K562 (cell line): ENCODE results near the gene CXCL17. TPM values are rescaled to one million over a fixed set of nuclear protein-coding genes. Genes with fewer than 3 reads are reported as not detected.

ENCODE experiments used
- CBFB ChIP-seq: sonication (generic); formaldehyde crosslinking; IDR thresholded peaks from 2 replicates; pipeline ENCODE4 v1.4.0; 2020; ENCODE audit warnings: mild to moderate bottlenecking, missing genetic modification reagents
- CTBP1 ChIP-seq: fragments of 450-650 bp; IDR thresholded peaks from 2 replicates; pipeline ENCODE4 v1.6.1; 2016; ENCODE audit warnings: borderline replicate concordance
- FOXK2 ChIP-seq, 2 experiments: fragments of 450-650 bp; IDR thresholded peaks in 1 of 2; conservative IDR thresholded peaks in 1 of 2; 2 replicates each; pipeline ENCODE4 v1.6.1; 2016; ENCODE audit warnings: low read depth in 2 of 2, mild to moderate bottlenecking in 1 of 2
- L3MBTL2 ChIP-seq: fragments of 450-650 bp; IDR thresholded peaks from 2 replicates; pipeline ENCODE4 v1.6.1; 2016; ENCODE audit warnings: mild to moderate bottlenecking, moderate library complexity
- NFYB ChIP-seq: IDR thresholded peaks from 2 replicates; pipeline ENCODE4 v1.6.1; 2011; ENCODE audit warnings: mild to moderate bottlenecking, moderate library complexity; ENCODE audit not compliant: insufficient read length; ENCODE audit errors: extremely low read depth
- NR4A1 ChIP-seq, 2 experiments: fragments of 250-450 bp in 1 of 2; fragments of 450-650 bp in 1 of 2; sonication (Bioruptor Pico) in 1 of 2; IDR thresholded peaks; 2 replicates each; pipeline versions ENCODE4 v1.4.0 to v1.6.1; 2016 to 2020; ENCODE audit warnings: mild to moderate bottlenecking in 2 of 2, missing compliant biosample characterization in 1 of 2, missing genetic modification characterization in 1 of 2, moderate library complexity in 1 of 2
- PBX2 ChIP-seq, 2 experiments: IDR thresholded peaks in 1 of 2; conservative IDR thresholded peaks in 1 of 2; 2 replicates each; pipeline ENCODE4 v1.6.1; 2016; ENCODE audit warnings: low read depth in 2 of 2, mild to moderate bottlenecking in 1 of 2, missing compliant biosample characterization in 1 of 2, missing genetic modification characterization in 1 of 2, moderate library complexity in 1 of 2
- PHF8 ChIP-seq: fragments of 200-600 bp; sonication (generic); IDR thresholded peaks from 2 replicates; pipeline ENCODE4 v1.6.1; 2012; ENCODE audit warnings: mixed run types, mild to moderate bottlenecking, inconsistent platforms, low read length, moderate library complexity, borderline replicate concordance
- SAFB ChIP-seq: fragments of 200-400 bp; formaldehyde crosslinking; IDR thresholded peaks from 2 replicates; pipeline ENCODE4 v1.6.1; 2017; ENCODE audit warnings: low read depth, low read length, borderline replicate concordance
- SMAD4 ChIP-seq: fragments of 250-450 bp; sonication (Bioruptor Pico); conservative IDR thresholded peaks from 2 replicates; pipeline ENCODE4 v1.8.0; 2021; ENCODE audit warnings: inconsistent platforms, mild to moderate bottlenecking, moderate library complexity
- TAF1 ChIP-seq: IDR thresholded peaks from 2 replicates; pipeline ENCODE4 v1.6.1; 2011; ENCODE audit warnings: mild to moderate bottlenecking, low read length, moderate library complexity; ENCODE audit not compliant: insufficient read depth, control insufficient read depth, severe bottlenecking; ENCODE audit errors: extremely low read depth
- TBP ChIP-seq: optimal IDR thresholded peaks from 2 replicates; pipeline ENCODE3; 2011; ENCODE audit warnings: low read depth, low read length, improper control_type of control experiment
- TEAD2 ChIP-seq: fragments of 450-650 bp; IDR thresholded peaks from 2 replicates; pipeline ENCODE4 v1.6.1; 2016; ENCODE audit warnings: missing genetic modification characterization, control low read depth, missing compliant biosample characterization
- TGIF2 ChIP-seq: sonication (generic); formaldehyde crosslinking; IDR thresholded peaks from 2 replicates; pipeline ENCODE4 v1.8.1; 2022; ENCODE audit warnings: mild to moderate bottlenecking, missing genetic modification reagents, moderate library complexity
- TRIM28 ChIP-seq: fragments of 450-650 bp; IDR thresholded peaks from 2 replicates; pipeline ENCODE4 v1.6.1; 2017
- XRCC5 ChIP-seq: fragments of 200-400 bp; formaldehyde crosslinking; IDR thresholded peaks from 2 replicates; pipeline ENCODE4 v1.6.1; 2017; ENCODE audit warnings: low read depth, mild to moderate bottlenecking, low read length
- YY1 ChIP-seq, 3 experiments: IDR thresholded peaks; 2 replicates each; pipeline ENCODE4 v1.6.1; 2011; ENCODE audit warnings: low read length in 2 of 3, mild to moderate bottlenecking in 2 of 3, moderate library complexity in 2 of 3, borderline replicate concordance in 1 of 3, control low read depth in 1 of 3, low read depth in 1 of 3; ENCODE audit not compliant: insufficient read depth in 3 of 3, insufficient replicate concordance in 2 of 3, control insufficient read depth in 1 of 3, insufficient read length in 1 of 3; ENCODE audit errors: extremely low read depth in 1 of 3
- ZFX ChIP-seq: sonication (generic); formaldehyde crosslinking; IDR thresholded peaks from 2 replicates; pipeline ENCODE4 v1.8.0; 2022; ENCODE audit warnings: mild to moderate bottlenecking, missing genetic modification reagents, moderate library complexity
- ZNF76 ChIP-seq: fragments of 250-450 bp; sonication (Bioruptor Pico); IDR thresholded peaks from 2 replicates; pipeline ENCODE4 v1.4.0; 2020; ENCODE audit warnings: mild to moderate bottlenecking, moderate library complexity, borderline replicate concordance
- polyA plus RNA-seq, 8 experiments: library from polyadenylated mRNA; depleted of rRNA in 4 of 8; stranded (reverse) in 5 of 8; unstranded in 3 of 8; fragments of >200 nt; fragmentation: Nextera tagmentation in 2 of 8; fragmentation: Illumina TruSeq in 1 of 8; extraction: Ambion mirVana in 2 of 8; extraction: Trizol in 1 of 8; gene quantifications; 2 replicates each; pipeline versions ENCODE4 v1.2.1 to v1.2.3, GENCODE V29; 2011 to 2014; ENCODE audit warnings: inconsistent platforms in 1 of 8, missing spikeins in 1 of 8
- total RNA-seq, 7 experiments: library from RNA; depleted of rRNA in 6 of 7; stranded (reverse); fragments of >200 nt in 6 of 7; fragmentation: Illumina TruSeq in 2 of 7; extraction: Trizol in 2 of 7; gene quantifications; 2 replicates each; pipeline versions ENCODE4 v1.2.1 to v1.2.3, GENCODE V29; 2011 to 2021; ENCODE audit warnings: low replicate concordance in 1 of 7
- TF ChIP-seq, protein P1 (sequence below): fragments of 450-650 bp; IDR thresholded peaks from 2 replicates; pipeline ENCODE4 v1.6.1; 2016; ENCODE audit warnings: missing biosample characterization, missing genetic modification characterization
- TF ChIP-seq, protein P2 (sequence below): sonication (generic); formaldehyde crosslinking; IDR thresholded peaks from 2 replicates; pipeline ENCODE4 v1.8.0; 2022; ENCODE audit warnings: missing genetic modification reagents, mild to moderate bottlenecking, moderate library complexity, borderline replicate concordance

Gene CXCL17
- total and polyA plus RNA-seq, 9 of the 15 experiments (the other 6 are each of a cell fraction or from before 2014, with no cell fraction given): 0.10 to 0.15 TPM; not detected in 7

GRCh38 chr19:42396381-42397262 is 46.1 kb downstream of the CXCL17 start (continued):
- TF ChIP-seq, protein P1, sequence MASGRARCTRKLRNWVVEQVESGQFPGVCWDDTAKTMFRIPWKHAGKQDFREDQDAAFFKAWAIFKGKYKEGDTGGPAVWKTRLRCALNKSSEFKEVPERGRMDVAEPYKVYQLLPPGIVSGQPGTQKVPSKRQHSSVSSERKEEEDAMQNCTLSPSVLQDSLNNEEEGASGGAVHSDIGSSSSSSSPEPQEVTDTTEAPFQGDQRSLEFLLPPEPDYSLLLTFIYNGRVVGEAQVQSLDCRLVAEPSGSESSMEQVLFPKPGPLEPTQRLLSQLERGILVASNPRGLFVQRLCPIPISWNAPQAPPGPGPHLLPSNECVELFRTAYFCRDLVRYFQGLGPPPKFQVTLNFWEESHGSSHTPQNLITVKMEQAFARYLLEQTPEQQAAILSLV: no peak
- peak; percentile 92 for TF ChIP-seq ZFX
- TF ChIP-seq TAF1: peak; percentile 69
- no peak for TF ChIP-seq SAFB
- no peak for TF ChIP-seq TEAD2
- TF ChIP-seq L3MBTL2: peak; percentile 71
- TF ChIP-seq ZNF76 (CRISPR knock-in tag): peak; percentile 52; the same call in 1 of the 2 replicates
- no peak for TF ChIP-seq FOXK2 (conservative IDR thresholded peaks at IDR 0.05 in 1 of 2, IDR thresholded peaks at IDR 0.05 in 1 of 2; ENCODE audit: low read depth in 2 of 2)
- no peak for TF ChIP-seq TRIM28
- peak; percentile 94 for TF ChIP-seq NFYB
- 0 out of 2 replicates have a peak, but pooled peaks have one; percentile 48 for TF ChIP-seq XRCC5
- TF ChIP-seq PHF8: peak; percentile 97; the same call in 1 of the 2 replicates
- TF ChIP-seq TBP: peak; percentile 76
- TF ChIP-seq CTBP1: peak; percentile 31; the same call in 1 of the 2 replicates
- peak in 2 of 3 experiments; percentile 11 to 45 for TF ChIP-seq YY1 (IDR thresholded peaks at IDR 0.05; ENCODE audit: borderline replicate concordance in 1 of 3, control insufficient read depth in 1 of 3, extremely low read depth in 1 of 3, insufficient read depth in 3 of 3, insufficient read length in 1 of 3, insufficient replicate concordance in 2 of 3, low read depth in 1 of 3, low read length in 2 of 3)
- TF ChIP-seq CBFB (CRISPR knock-in tag): no peak
- TF ChIP-seq NR4A1 (CRISPR knock-in tag; IDR thresholded peaks at IDR 0.05): no peak
- TF ChIP-seq NR4A1 (tag; IDR thresholded peaks at IDR 0.05): peak; percentile 53; the same call in 1 of the 2 replicates
- TF ChIP-seq TGIF2 (CRISPR knock-in tag): no peak
- TF ChIP-seq, protein P2, sequence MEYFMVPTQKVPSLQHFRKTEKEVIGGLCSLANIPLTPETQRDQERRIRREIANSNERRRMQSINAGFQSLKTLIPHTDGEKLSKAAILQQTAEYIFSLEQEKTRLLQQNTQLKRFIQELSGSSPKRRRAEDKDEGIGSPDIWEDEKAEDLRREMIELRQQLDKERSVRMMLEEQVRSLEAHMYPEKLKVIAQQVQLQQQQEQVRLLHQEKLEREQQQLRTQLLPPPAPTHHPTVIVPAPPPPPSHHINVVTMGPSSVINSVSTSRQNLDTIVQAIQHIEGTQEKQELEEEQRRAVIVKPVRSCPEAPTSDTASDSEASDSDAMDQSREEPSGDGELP: peak; percentile 53; the same call in 1 of the 2 replicates
- peak; percentile 88 for TF ChIP-seq PBX2 (CRISPR knock-in tag; IDR thresholded peaks at IDR 0.05; ENCODE audit: low read depth)
- TF ChIP-seq PBX2 (tag; conservative IDR thresholded peaks at IDR 0.05; ENCODE audit: low read depth): peak; percentile 98
- TF ChIP-seq SMAD4: peak; percentile 60; the same call in 1 of the 2 replicates
